Measurements from ENCODE around the gene NISCH.
A peak's percentile ranks its signal among the peaks of the same experiment; 100 is the strongest.

Gene NISCH

DNA sequence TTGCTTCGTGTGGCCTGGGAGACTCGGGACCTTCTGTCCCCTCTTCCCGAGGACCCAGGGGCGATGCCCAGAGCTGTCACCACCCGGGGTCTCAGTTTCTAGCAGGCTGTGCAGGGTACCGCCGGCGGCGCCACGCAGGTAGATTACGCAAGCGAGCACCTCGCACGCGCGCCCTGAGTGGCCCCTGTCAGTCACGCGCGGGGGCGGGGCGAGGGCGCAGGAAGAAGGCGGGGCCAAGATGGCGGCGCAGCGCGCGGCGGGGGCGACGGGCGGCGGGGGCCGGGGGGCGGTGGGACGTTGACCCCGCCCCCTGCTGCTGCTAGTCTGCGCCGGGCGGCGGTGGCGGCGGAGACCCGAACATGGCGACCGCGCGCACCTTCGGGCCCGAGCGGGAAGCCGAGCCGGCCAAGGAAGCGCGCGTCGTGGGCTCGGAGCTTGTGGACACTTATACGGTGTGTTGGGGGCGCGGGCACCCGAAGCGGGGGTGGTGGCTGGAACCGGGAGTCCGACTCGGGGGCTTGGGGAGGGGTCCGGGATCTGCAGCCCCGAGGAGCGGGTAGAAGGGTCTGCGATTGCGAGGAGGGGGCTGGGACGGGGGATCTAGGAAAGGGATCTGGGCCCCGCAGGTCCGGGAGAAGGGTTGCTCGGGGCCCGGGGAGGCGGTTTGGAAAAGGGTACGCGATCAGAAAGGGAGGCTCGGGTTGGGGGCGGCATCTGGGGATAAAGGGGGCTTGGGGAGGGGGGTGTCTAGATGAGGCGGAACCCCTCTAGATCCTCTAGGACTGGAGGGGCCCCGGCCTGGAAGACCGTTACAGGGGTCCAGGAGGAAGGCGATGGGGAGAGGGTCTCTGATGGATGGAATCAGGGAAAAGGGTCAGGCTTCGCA, at the start of gene NISCH:
NISCH (plus strand) TSS at position 322 of the 886 bp plus-strand sequence; CDS start at position 360, 38 bp downstream.
- H3K27ac ChIP-seq, result peak within 1 kb of the TSS; percentile 79
- TF ChIP-seq, protein P1, sequence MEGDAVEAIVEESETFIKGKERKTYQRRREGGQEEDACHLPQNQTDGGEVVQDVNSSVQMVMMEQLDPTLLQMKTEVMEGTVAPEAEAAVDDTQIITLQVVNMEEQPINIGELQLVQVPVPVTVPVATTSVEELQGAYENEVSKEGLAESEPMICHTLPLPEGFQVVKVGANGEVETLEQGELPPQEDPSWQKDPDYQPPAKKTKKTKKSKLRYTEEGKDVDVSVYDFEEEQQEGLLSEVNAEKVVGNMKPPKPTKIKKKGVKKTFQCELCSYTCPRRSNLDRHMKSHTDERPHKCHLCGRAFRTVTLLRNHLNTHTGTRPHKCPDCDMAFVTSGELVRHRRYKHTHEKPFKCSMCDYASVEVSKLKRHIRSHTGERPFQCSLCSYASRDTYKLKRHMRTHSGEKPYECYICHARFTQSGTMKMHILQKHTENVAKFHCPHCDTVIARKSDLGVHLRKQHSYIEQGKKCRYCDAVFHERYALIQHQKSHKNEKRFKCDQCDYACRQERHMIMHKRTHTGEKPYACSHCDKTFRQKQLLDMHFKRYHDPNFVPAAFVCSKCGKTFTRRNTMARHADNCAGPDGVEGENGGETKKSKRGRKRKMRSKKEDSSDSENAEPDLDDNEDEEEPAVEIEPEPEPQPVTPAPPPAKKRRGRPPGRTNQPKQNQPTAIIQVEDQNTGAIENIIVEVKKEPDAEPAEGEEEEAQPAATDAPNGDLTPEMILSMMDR (IDR thresholded peaks at IDR 0.05), result no peak
- no peak for TF ChIP-seq ZFX (IDR thresholded peaks at IDR 0.05; ENCODE audit: borderline replicate concordance)

DNA sequence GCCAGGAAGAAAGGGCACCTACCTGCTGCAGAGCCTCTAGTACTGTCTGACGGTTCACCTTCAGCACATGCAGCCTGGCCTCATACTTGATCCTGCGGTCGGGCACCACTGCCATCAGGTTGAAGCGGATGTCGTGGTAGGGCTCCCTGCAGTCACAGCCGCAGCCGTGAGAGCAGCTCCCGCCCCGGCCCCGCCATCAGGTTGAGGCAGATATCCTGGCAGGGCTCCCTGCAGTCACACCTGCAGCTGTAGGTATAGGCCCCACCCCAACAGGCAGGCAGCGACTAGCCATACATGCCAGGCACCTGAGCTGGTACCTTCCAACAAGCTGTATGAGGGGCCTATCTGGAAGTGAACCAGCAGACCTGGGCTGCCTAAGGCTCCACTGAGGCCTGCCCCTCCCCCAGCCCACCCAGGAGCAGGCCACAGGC, 49.2 kb upstream of the NISCH start:
- no peak overlapping the region for H3K27ac ChIP-seq
- no peak for TF ChIP-seq ZFX (IDR thresholded peaks at IDR 0.05; ENCODE audit: borderline replicate concordance)
- TF ChIP-seq, protein P1 (IDR thresholded peaks at IDR 0.05), result no peak

DNA sequence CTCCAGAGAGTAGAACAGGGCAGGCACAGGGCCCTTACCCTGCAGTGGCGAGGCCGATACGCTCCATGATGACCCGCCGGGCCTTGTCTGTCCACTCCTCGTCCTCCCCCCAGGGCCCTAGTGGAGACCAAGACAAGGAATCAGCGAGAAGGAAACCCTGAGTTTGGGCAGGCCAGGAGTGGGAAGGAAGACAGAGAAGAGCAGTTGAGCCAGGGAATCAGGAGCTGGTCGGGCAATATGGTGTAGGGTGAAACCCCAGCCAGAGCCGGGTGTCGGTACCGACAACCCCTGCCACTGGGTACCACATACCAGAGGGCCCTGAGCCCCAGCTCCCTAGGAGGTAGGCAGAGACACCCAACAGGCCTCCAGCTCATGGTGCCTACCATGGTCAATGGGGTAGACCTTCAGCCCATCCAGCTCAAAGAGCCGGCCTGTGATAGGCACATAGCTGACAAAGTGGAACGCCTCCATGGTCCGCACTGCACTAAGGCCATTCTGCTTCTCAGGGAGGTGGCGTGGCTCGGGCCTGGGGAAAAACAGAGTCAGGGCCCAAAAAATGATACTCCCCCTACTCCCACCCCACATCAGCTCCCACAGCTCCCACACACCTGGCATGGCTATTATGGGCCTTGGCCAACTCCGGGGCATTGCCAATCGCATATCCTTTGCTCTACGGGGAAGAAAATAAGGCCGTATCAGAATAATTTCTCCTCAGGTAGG, 48.5 kb upstream of the NISCH start:
- H3K27ac ChIP-seq, result no peak overlapping the region
- no peak for TF ChIP-seq ZFX (IDR thresholded peaks at IDR 0.05; ENCODE audit: borderline replicate concordance)

DNA sequence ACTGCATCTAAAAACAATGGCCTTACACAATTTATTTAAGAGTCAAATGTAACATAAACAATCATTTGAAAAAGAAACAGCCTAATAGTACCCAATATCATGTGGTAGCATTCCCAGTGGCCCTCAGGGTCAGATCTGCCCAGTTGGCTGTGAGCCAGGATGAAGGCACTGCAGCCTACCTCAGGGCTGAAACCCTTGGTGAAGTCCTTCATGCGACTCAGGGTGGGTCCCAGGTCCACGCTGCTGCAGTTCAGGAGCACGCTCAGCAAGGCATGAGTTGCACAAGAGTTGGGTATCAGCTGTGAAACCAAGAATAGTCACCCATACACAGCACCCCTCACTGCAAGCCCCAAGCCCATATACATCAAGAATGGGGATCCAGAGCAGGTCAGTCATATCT, 47.6 kb upstream of the NISCH start:
- no peak for TF ChIP-seq ZFX (IDR thresholded peaks at IDR 0.05; ENCODE audit: borderline replicate concordance)
- TF ChIP-seq, protein P1 (IDR thresholded peaks at IDR 0.05), result no peak

DNA sequence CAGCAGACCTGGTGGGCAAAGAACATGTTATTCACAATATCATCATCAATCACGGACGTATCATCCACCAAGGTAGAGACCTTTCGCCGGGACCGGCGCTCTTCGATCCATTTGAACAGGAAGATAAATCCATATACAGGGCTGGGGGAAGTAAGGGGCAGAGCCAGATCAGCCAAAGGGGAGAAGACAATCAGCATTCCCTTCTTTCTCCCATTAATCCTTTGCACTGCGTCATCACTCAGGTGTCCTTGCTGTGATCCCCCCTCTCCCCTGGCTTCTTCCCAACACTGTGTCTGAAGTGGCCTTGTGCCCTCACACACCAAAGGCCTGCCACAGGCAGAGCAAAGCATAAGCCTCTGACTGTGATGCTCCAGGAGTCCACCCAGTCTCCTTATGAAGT, 46.9 kb upstream of the NISCH start:
- no peak for TF ChIP-seq ZFX (IDR thresholded peaks at IDR 0.05; ENCODE audit: borderline replicate concordance)
- TF ChIP-seq, protein P1 (IDR thresholded peaks at IDR 0.05), result no peak
- H3K27ac ChIP-seq, result no peak overlapping the region

More for the DNA sequence above, 47.6 kb upstream of the NISCH start:
- H3K27ac ChIP-seq, result no peak overlapping the region

DNA sequence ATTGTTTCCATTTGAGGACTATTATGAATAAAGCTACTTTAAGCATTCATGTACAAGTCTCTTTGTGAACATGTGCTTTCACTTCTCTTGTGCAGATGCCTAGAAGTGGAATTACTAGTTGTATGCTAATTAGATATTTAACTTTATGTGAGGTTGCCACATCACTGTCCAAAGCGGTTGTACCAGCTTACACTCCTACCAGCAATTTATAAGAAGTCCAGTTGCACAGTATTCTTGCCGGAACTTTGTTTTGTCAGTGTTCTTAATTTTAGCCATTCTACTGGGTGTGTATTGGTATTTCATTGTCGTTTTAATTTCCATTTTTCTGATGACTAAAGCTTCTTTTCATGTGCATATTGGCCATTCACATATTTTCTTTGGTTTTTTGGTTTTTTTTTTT, 39.6 kb upstream of the NISCH start:
- no peak overlapping the region for H3K27ac ChIP-seq
- TF ChIP-seq, protein P1 (IDR thresholded peaks at IDR 0.05), result no peak
- no peak for TF ChIP-seq ZFX (IDR thresholded peaks at IDR 0.05; ENCODE audit: borderline replicate concordance)

DNA sequence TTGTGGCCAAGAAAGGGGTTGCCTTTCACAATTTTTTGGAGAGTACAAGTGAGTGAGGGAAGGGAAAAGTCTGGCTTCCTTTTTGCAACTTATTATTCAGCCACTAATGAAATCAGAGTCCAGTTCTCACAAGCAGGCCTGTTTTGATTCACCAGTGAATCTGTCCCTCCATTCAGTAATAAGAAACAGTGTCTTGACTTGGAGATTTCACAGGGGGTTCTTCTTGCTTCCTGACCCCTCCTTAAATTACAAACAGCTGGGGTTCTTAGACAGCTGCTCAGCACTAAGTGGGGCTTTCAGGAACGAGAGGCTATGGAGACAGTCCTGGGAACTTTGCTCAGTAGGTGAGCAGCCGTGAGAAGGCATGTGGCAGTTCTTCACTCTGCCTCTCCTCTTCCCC, 35.0 kb upstream of the NISCH start:
- no peak for TF ChIP-seq ZFX (IDR thresholded peaks at IDR 0.05; ENCODE audit: borderline replicate concordance)
- TF ChIP-seq, protein P1 (IDR thresholded peaks at IDR 0.05), result no peak
- H3K27ac ChIP-seq, result no peak overlapping the region

All from 22Rv1 (cell line).